Measurements from ENCODE around the gene AGBL5.

DNA sequence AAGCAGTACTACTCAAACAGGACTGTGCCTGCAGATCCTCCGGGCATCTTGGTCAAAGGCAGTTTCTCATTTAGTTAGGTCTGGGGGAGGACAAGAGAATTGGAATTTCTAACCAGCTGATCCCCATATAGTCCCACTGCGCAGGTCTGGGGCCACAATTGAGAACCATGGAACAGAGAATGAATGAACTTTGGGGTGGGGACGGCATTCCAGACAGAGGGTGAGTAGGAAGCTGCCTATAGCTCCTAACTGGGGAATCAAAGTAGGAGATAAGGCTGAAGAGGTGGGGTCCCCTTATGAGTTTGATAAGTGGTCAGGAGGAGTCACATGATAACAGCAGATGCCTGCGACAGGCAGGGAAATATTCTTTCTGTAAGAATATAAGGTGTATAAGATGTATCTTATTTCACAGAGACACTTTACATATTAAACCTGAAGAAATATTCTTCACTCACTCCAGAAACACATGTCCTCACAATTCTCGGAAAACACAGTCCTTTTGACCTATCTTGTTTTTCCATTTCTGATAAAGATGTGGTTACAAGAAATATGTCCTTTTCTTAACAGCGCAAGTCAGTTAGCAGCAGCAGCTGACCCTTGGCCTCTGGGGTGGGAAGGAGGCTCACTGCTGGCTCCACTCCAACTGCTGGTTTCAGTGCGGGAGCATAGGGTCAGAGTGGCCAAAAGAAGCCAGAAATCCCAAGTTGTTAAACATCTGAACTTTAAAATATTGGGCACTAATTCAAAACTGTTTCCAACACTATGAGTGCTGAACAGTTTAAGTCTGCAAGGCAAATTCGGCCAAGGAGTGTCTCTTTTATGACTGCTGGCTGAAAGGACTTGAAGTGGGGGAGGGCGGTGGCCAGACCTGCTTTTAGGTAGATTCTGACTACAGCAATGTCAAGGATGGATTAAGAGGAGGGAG, 31.3 kb upstream of the AGBL5 start:
- TF ChIP-seq POLR2A (IDR thresholded peaks at IDR 0.05; ENCODE audit: low read length), result no peak
- no peak for TF ChIP-seq GATA1 (IDR thresholded peaks at IDR 0.05; ENCODE audit: low read depth, low read length)
